OCI-LY1 (cell line): Measurements from ENCODE around the gene MIOX.

Experiments used
- H2AFZ ChIP-seq: fragments of 200-600 bp; sonication (generic), shearing (Covaris generic); 2 replicates; pipeline ENCODE4 v1.6.0; 2014; ENCODE audit warnings: antibody characterized with exemption, mild to moderate bottlenecking, low read length
- H3F3A ChIP-seq: fragments of 200-600 bp; sonication (generic), shearing (Covaris generic); 2 replicates; pipeline ENCODE4 v1.6.0; 2014; ENCODE audit warnings: mild to moderate bottlenecking, antibody characterized with exemption, low read length, moderate library complexity; ENCODE audit not compliant: insufficient read depth
- H3K27ac ChIP-seq: fragments of 200-600 bp; sonication (generic); 2 replicates; pipeline ENCODE4 v1.5.1; 2014; ENCODE audit warnings: low read length, mixed run types, mild to moderate bottlenecking, low read depth; ENCODE audit not compliant: poor library complexity, severe bottlenecking
- H3K27me3 ChIP-seq: fragments of 200-600 bp; sonication (generic); 2 replicates; pipeline ENCODE4 v1.6.0; 2014; ENCODE audit warnings: antibody characterized with exemption, mild to moderate bottlenecking, low read length, moderate library complexity; ENCODE audit not compliant: insufficient read depth
- H3K36me3 ChIP-seq: fragments of 200-600 bp; sonication (generic); 2 replicates; pipeline ENCODE4 v1.6.1; 2014; ENCODE audit warnings: mild to moderate bottlenecking, antibody characterized with exemption, low read length, moderate library complexity, mixed read lengths; ENCODE audit not compliant: insufficient read depth
- H3K4me1 ChIP-seq: fragments of 200-600 bp; sonication (generic); 2 replicates; pipeline ENCODE4 v1.5.1; 2014; ENCODE audit warnings: mild to moderate bottlenecking, low read length, moderate library complexity; ENCODE audit not compliant: insufficient read depth, severe bottlenecking
- H3K4me2 ChIP-seq: fragments of 200-600 bp; sonication (generic), shearing (Covaris generic); 2 replicates; pipeline ENCODE4 v1.6.1; 2014; ENCODE audit warnings: low read length
- H3K4me3 ChIP-seq: fragments of 200-600 bp; sonication (generic); 2 replicates; pipeline ENCODE4 v1.5.1; 2014; ENCODE audit warnings: low read length, low read depth, mild to moderate bottlenecking, mixed read lengths; ENCODE audit not compliant: poor library complexity, severe bottlenecking
- H3K79me2 ChIP-seq: fragments of 200-600 bp; shearing (Covaris generic); 2 replicates; pipeline ENCODE4 v1.6.1; 2016; ENCODE audit warnings: mixed run types, low read length, mixed read lengths; ENCODE audit not compliant: insufficient read depth
- H3K9ac ChIP-seq: fragments of 200-600 bp; sonication (generic), shearing (Covaris generic); 2 replicates; pipeline ENCODE4 v1.6.1; 2014; ENCODE audit warnings: mild to moderate bottlenecking, low read length, mixed read lengths
- H3K9me2 ChIP-seq: fragments of 200-600 bp; sonication (generic), shearing (Covaris generic); 2 replicates; pipeline ENCODE4 v1.6.1; 2014; ENCODE audit warnings: low read depth, mild to moderate bottlenecking, low read length, mixed read lengths
- H3K9me3 ChIP-seq: fragments of 200-600 bp; shearing (Covaris generic); 2 replicates; pipeline ENCODE4 v1.6.1; 2014; ENCODE audit warnings: low read length, mixed read lengths
- H4K20me1 ChIP-seq: fragments of 200-600 bp; sonication (generic), shearing (Covaris generic); 2 replicates; pipeline ENCODE4 v1.6.0; 2016; ENCODE audit warnings: mild to moderate bottlenecking, low read length; ENCODE audit not compliant: insufficient read depth
- EZH2 ChIP-seq: fragments of 200-600 bp; sonication (generic), shearing (Covaris generic); IDR thresholded peaks from 2 replicates; pipeline ENCODE4 v1.8.0; 2017; ENCODE audit warnings: borderline replicate concordance, mixed run types, mild to moderate bottlenecking, antibody characterized with exemption, low read length, moderate library complexity, mixed read lengths
- TF ChIP-seq, protein P1 (sequence below): fragments of 200-600 bp; sonication (generic), shearing (Covaris generic); IDR thresholded peaks from 2 replicates; pipeline ENCODE4 v1.5.1; 2017; ENCODE audit warnings: mild to moderate bottlenecking, antibody characterized with exemption, low read length, moderate library complexity, mixed read lengths

Gene MIOX

DNA sequence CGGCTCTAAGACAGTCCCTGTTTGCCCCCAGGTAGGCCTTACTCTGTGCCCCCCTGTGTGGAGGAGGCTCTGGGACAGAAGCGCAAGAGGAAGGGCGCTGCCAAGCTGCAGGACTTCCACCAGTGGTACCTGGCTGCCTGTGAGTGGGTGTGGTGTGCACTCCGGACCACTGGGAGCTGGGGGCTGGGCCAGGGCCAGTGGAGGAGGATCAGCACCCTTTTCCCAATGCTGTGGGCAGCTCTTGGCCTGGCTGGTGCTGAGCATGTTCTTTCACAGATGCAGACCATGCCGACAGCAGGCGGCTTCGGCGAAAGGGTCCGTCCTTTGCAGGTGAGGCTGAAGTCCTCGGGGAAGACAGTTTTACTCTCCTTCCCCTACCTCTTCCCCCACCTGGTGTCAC, 35.1 kb downstream of the MIOX start:
- H3K27ac ChIP-seq: no peak overlapping the region
- H3K4me3 ChIP-seq: no peak overlapping the region
- no peaks in the 10 kb centered on the region for H3K27me3 ChIP-seq
- no peaks in the 10 kb centered on the region for H3F3A ChIP-seq
- H3K4me1 ChIP-seq: peaks cover 21% of the 10 kb centered on the region
- no peak for TF ChIP-seq EZH2
- TF ChIP-seq, protein P1, sequence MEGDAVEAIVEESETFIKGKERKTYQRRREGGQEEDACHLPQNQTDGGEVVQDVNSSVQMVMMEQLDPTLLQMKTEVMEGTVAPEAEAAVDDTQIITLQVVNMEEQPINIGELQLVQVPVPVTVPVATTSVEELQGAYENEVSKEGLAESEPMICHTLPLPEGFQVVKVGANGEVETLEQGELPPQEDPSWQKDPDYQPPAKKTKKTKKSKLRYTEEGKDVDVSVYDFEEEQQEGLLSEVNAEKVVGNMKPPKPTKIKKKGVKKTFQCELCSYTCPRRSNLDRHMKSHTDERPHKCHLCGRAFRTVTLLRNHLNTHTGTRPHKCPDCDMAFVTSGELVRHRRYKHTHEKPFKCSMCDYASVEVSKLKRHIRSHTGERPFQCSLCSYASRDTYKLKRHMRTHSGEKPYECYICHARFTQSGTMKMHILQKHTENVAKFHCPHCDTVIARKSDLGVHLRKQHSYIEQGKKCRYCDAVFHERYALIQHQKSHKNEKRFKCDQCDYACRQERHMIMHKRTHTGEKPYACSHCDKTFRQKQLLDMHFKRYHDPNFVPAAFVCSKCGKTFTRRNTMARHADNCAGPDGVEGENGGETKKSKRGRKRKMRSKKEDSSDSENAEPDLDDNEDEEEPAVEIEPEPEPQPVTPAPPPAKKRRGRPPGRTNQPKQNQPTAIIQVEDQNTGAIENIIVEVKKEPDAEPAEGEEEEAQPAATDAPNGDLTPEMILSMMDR: no peak
- no peaks in the 10 kb centered on the region for H3K9me2 ChIP-seq
- peaks cover 79% of the 10 kb centered on the region for H3K36me3 ChIP-seq
- no peaks in the 10 kb centered on the region for H3K9me3 ChIP-seq
- no peaks in the 10 kb centered on the region for H3K79me2 ChIP-seq
- no peak overlapping the region for H3K9ac ChIP-seq
- H3K4me2 ChIP-seq: no peak overlapping the region
- no peak overlapping the region for H2AFZ ChIP-seq
- H4K20me1 ChIP-seq: no peaks in the 10 kb centered on the region

DNA sequence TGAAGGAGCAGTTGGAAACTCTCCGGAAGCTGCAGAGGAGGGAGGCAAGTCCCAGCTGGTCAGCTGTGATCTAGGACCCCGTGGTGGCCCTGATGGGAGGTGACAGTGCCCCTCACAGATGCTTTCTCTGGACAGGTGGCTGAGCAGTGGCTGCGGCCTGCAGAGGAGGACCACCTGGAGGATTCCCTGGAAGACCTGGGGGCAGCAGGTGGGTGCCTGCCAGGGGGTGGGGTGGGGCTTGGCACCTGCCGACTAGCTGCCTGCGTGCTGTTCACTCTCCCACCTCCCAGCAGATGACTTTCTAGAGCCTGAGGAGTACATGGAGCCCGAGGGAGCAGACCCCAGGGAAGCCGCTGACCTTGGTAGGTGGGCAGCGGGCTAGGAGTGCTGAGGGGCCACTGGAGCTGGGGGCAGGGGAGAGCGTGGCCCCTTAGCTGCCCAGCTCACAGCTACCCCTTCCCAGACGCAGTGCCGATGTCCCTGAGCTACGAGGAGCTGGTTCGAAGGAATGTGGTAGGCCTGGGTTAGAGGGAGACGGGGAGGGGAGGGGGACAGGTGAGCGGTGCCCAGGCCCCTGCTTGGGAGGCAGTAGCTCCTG, 35.6 kb downstream of the MIOX start:
- H3K4me2 ChIP-seq: no peak overlapping the region
- TF ChIP-seq, protein P1: no peak
- no peak for TF ChIP-seq EZH2
- H3K4me3 ChIP-seq: no peak overlapping the region

DNA sequence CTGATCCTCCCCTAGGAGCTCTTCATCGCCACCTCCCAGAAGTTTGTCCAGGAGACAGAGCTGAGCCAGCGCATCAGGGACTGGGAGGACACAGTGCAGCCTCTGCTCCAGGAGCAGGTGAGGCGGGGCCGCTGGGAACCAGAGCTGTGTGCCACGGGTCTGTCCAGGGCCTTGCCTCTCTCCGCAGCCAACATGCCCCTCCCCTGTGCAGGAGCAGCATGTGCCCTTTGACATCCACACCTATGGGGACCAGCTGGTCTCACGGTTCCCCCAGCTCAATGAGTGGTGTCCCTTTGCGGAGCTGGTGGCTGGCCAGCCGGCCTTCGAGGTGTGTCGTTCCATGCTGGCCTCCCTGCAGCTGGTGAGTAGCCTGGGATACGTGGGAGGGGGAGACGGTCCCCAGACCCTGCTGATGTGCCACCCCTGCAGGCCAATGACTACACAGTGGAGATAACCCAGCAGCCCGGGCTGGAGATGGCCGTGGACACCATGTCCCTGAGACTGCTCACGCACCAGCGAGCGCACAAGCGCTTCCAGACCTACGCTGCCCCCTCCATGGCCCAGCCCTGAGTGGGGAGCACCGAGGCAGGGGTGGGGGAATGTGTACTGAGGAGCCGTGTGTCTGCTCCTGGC, 36.3 kb downstream of the MIOX start:
- TF ChIP-seq EZH2: no peak
- TF ChIP-seq, protein P1: no peak
- Histone ChIP-seq H3K79me2 (no peaks in the 10 kb centered on the region), H3K27ac (no peak overlapping the region), H3K9me2 (no peaks in the 10 kb centered on the region), H3K36me3 (peaks cover 67% of the 10 kb centered on the region), H4K20me1 (no peaks in the 10 kb centered on the region), H3K4me2 (no peak overlapping the region), H3K4me3 (no peak overlapping the region), H3K27me3 (no peaks in the 10 kb centered on the region), H3K9ac (no peak overlapping the region), H3K9me3 (no peaks in the 10 kb centered on the region), H3F3A (no peaks in the 10 kb centered on the region), H2AFZ (no peak overlapping the region), H3K4me1 (peaks cover 29% of the 10 kb centered on the region)

More for the DNA sequence above, 35.6 kb downstream of the MIOX start:
- Histone ChIP-seq H3K9me3 (no peaks in the 10 kb centered on the region), H3K79me2 (no peaks in the 10 kb centered on the region), H3F3A (no peaks in the 10 kb centered on the region), H3K27ac (no peak overlapping the region), H4K20me1 (no peaks in the 10 kb centered on the region), H2AFZ (no peak overlapping the region), H3K4me1 (peaks cover 26% of the 10 kb centered on the region), H3K9ac (no peak overlapping the region), H3K36me3 (peaks cover 73% of the 10 kb centered on the region), H3K9me2 (no peaks in the 10 kb centered on the region), H3K27me3 (no peaks in the 10 kb centered on the region)
